Measurements from ENCODE around the gene TNFAIP6.

Gene TNFAIP6

DNA sequence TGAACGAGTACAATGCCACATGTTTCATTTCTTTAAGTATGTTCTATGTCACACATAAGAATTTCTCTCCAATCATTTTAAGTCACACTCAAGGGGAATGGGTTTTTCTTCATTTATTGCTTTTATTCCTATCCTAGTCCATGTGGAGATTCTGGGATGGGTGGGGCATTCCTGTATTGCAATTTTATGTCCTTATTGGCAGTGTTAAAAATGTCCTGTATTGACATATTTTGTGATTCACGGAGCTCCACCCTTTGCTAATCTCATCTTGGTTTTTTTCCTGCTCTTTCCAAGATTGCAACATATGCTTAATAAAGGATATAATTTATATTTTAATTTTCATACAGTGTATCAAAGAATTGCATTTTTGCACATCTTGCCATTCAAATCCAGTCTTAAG, 3.4 kb upstream of the TNFAIP6 start:
- H3K4me3 ChIP-seq (IDR thresholded peaks at IDR 0.05; ENCODE audit: insufficient read depth, low read depth, low read length) = no peak overlapping the region
- TF ChIP-seq, protein P1, sequence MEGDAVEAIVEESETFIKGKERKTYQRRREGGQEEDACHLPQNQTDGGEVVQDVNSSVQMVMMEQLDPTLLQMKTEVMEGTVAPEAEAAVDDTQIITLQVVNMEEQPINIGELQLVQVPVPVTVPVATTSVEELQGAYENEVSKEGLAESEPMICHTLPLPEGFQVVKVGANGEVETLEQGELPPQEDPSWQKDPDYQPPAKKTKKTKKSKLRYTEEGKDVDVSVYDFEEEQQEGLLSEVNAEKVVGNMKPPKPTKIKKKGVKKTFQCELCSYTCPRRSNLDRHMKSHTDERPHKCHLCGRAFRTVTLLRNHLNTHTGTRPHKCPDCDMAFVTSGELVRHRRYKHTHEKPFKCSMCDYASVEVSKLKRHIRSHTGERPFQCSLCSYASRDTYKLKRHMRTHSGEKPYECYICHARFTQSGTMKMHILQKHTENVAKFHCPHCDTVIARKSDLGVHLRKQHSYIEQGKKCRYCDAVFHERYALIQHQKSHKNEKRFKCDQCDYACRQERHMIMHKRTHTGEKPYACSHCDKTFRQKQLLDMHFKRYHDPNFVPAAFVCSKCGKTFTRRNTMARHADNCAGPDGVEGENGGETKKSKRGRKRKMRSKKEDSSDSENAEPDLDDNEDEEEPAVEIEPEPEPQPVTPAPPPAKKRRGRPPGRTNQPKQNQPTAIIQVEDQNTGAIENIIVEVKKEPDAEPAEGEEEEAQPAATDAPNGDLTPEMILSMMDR (conservative IDR thresholded peaks at IDR 0.05; ENCODE audit: low read depth, low read length) = no peak
- no peaks in the 10 kb centered on the region for H3K36me3 ChIP-seq (ENCODE audit: insufficient read depth)
- no peak overlapping the region for H3K27ac ChIP-seq
- no peaks in the 10 kb centered on the region for H3K4me1 ChIP-seq (ENCODE audit: low read depth, poor library complexity, severe bottlenecking)
- no peaks in the 10 kb centered on the region for H3K27me3 ChIP-seq (ENCODE audit: insufficient read depth, low read depth)
- no peak overlapping the region for H2AFZ ChIP-seq (ENCODE audit: low read depth)
- H3K9ac ChIP-seq = no peak overlapping the region
- no peaks in the 10 kb centered on the region for H4K20me1 ChIP-seq (ENCODE audit: insufficient read depth)
- no peaks in the 10 kb centered on the region for H3K79me2 ChIP-seq (ENCODE audit: insufficient read depth, low read depth)
- H3K4me2 ChIP-seq = no peak overlapping the region

DNA sequence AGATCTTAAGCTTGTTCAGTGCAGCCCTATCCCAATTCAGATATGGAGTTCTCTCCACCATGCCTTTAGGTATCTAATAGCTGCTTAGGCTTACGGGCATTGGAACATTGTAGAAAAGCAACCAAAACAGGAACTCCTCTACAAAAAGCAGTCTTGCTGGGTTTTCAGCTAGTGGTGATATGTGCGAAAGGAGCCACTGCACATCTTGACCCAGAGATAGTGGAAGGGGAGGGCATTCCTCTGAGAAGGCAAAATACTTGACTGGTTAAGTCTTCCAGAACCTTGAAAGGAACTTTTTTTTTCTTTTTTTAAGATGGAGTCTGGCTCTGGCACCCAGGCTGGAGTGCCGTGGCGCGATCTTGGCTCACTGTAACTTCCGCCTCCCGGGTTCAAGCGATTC, 2.6 kb upstream of the TNFAIP6 start:
- H3K79me2 ChIP-seq (ENCODE audit: insufficient read depth, low read depth) = no peaks in the 10 kb centered on the region
- H3K27me3 ChIP-seq (ENCODE audit: insufficient read depth, low read depth) = no peaks in the 10 kb centered on the region
- H4K20me1 ChIP-seq (ENCODE audit: insufficient read depth) = no peaks in the 10 kb centered on the region
- H3K4me2 ChIP-seq = no peak overlapping the region
- H3K4me1 ChIP-seq (ENCODE audit: low read depth, poor library complexity, severe bottlenecking) = no peaks in the 10 kb centered on the region
- H3K4me3 ChIP-seq (IDR thresholded peaks at IDR 0.05; ENCODE audit: insufficient read depth, low read depth, low read length) = no peak overlapping the region
- TF ChIP-seq, protein P1 (conservative IDR thresholded peaks at IDR 0.05; ENCODE audit: low read depth, low read length) = no peak
- no peaks in the 10 kb centered on the region for H3K36me3 ChIP-seq (ENCODE audit: insufficient read depth)
- no peak overlapping the region for H3K9ac ChIP-seq
- H2AFZ ChIP-seq (ENCODE audit: low read depth) = no peak overlapping the region
- H3K27ac ChIP-seq = no peak overlapping the region

DNA sequence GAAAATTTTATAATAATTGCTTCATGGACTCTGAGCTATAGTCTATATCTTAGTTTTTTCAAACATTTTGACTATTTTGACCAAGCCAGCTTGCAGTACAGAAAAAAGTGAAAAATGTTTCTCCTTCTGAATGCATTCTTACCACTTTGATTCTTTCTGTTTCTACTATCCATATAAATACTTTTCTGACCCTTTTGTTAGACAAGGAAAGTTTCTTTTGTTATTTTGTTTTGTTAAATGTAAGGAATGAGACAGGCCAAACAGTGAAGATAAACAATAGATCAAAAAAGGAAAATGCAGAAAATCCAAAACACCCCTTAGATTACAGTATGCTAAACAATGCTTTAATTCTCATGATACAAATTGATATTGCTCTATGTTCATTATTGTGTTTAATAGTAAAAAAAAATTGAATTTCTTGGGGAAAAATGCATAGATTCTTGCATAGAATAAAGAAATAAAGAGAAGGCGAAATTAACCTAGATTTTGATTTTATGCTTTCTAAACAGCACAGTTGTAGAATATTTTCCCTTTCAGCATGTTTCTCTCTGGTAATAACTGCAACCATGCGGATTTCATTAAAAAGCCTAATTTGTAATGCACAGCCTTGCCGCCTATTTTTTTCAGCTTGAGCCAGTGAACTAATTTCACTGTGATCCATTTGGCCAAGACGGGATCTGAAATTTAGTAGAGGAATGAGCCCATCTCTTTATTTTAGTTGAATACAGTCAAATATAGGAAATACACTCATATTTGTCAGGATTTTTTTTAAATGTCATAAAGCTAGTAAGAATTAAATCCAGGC, 976 bp downstream of the TNFAIP6 start:
- Histone ChIP-seq H3K4me1 (ENCODE audit: low read depth, poor library complexity, severe bottlenecking) (no peaks in the 10 kb centered on the region), H3K36me3 (ENCODE audit: insufficient read depth) (no peaks in the 10 kb centered on the region), H4K20me1 (ENCODE audit: insufficient read depth) (no peaks in the 10 kb centered on the region), H3K27me3 (ENCODE audit: insufficient read depth, low read depth) (no peaks in the 10 kb centered on the region), H3K27ac (no peak overlapping the region), H3K9ac (no peak overlapping the region), H3K79me2 (ENCODE audit: insufficient read depth, low read depth) (no peaks in the 10 kb centered on the region), H3K4me2 (no peak overlapping the region), H3K4me3 (IDR thresholded peaks at IDR 0.05; ENCODE audit: insufficient read depth, low read depth, low read length) (no peak overlapping the region), H2AFZ (ENCODE audit: low read depth) (no peak overlapping the region)
- TF ChIP-seq, protein P1 (conservative IDR thresholded peaks at IDR 0.05; ENCODE audit: low read depth, low read length) = no peak

DNA sequence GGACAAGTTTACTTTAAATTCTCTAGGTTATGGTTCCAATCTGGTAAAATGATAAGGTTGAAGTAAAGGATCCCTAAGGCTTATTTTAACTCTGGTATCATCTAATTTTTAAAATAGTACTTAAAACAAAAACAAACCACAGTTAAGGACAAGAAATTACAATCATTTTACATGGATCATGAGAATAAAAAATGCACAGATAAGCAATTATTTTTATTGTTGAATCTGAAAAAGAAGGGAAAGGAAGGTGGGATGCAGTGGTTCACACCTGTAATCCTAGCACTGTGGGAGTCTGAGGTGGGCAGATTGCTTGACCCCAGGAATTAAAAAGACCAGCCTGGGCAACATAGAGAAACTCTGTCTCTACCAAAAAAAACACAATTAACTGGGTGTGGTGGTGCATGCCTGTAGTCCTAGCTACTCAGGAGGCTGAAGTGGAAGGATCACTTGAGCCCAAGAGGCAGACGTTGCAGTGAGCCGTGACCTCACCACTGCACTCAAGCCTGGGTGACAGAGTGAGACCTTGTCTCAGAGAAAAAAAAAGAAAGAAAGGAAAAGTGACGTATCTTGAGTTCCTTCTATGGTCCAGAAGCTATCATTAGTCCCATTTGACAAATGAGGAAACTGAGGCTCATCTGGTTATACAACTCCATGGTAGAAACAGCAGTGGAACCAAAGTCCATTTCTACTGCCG, 2.5 kb downstream of the TNFAIP6 start:
- no peaks in the 10 kb centered on the region for H3K36me3 ChIP-seq (ENCODE audit: insufficient read depth)
- H3K27ac ChIP-seq = no peak overlapping the region

More for the DNA sequence above, 2.5 kb downstream of the TNFAIP6 start:
- no peaks in the 10 kb centered on the region for H3K4me1 ChIP-seq (ENCODE audit: low read depth, poor library complexity, severe bottlenecking)
- no peaks in the 10 kb centered on the region for H3K79me2 ChIP-seq (ENCODE audit: insufficient read depth, low read depth)
- H2AFZ ChIP-seq (ENCODE audit: low read depth) = no peak overlapping the region
- no peaks in the 10 kb centered on the region for H3K27me3 ChIP-seq (ENCODE audit: insufficient read depth, low read depth)
- no peaks in the 10 kb centered on the region for H4K20me1 ChIP-seq (ENCODE audit: insufficient read depth)
- H3K9ac ChIP-seq = no peak overlapping the region
- no peak overlapping the region for H3K4me3 ChIP-seq (IDR thresholded peaks at IDR 0.05; ENCODE audit: insufficient read depth, low read depth, low read length)
- TF ChIP-seq, protein P1 (conservative IDR thresholded peaks at IDR 0.05; ENCODE audit: low read depth, low read length) = no peak
- H3K4me2 ChIP-seq = no peak overlapping the region

Measured in KMS-11 (cell line).